Keratinocyte (primary cell): ENCODE measurements around the gene NCKAP1. TPM values are rescaled to one million over a fixed set of nuclear protein-coding genes. Genes with fewer than 3 reads are reported as not detected.

Experiments
- DNase-seq: peaks from one replicate; pipeline ENCODE4 v3.0.0-alpha.2; 2011; ENCODE audit warnings: low read depth, missing footprints, low spot score
- FAIRE-seq: peaks from 2 replicates; lab custom pipeline; 2011; peaks lifted over from hg19 to GRCh38; lab: Jason Lieb, UNC
- H2AFZ ChIP-seq: 2 replicates; pipeline ENCODE4 v1.6.0; 2012; ENCODE audit warnings: low read length, control low read depth, inconsistent platforms; ENCODE audit not compliant: control insufficient read depth
- H3K27ac ChIP-seq: 2 replicates; pipeline ENCODE4 v1.5.1; 2011; ENCODE audit warnings: low read length; ENCODE audit not compliant: control insufficient read depth, insufficient read depth
- H3K27me3 ChIP-seq: 3 replicates; pipeline ENCODE4 v1.6.0; 2011; ENCODE audit warnings: low read length; ENCODE audit not compliant: control insufficient read depth, insufficient read depth; ENCODE audit errors: extremely low read depth
- H3K36me3 ChIP-seq, 2 experiments: 2 replicates in 1 of 2; 3 replicates in 1 of 2; pipeline ENCODE4 v1.5.1; 2011; ENCODE audit warnings: low read length in 2 of 2, mild to moderate bottlenecking in 1 of 2; ENCODE audit not compliant: control insufficient read depth in 2 of 2, insufficient read depth in 2 of 2; ENCODE audit errors: extremely low read depth in 1 of 2
- H3K4me1 ChIP-seq: 3 replicates; pipeline ENCODE4 v1.5.1; 2011; ENCODE audit warnings: low read length; ENCODE audit not compliant: control insufficient read depth, insufficient read depth; ENCODE audit errors: extremely low read depth
- H3K4me2 ChIP-seq: 3 replicates; pipeline ENCODE4 v1.6.0; 2011; ENCODE audit warnings: low read depth, low read length; ENCODE audit not compliant: control insufficient read depth, insufficient read depth; ENCODE audit errors: extremely low read depth
- H3K4me3 ChIP-seq, 3 experiments: fragments of 200-600 bp in 1 of 3; sonication (generic) in 1 of 3; 2 replicates in 2 of 3; 3 replicates in 1 of 3; pipeline ENCODE4 v1.5.1; 2011 to 2016; ENCODE audit warnings: low read length in 3 of 3, mild to moderate bottlenecking in 3 of 3, control low read depth in 2 of 3, inconsistent platforms in 1 of 3, low read depth in 1 of 3, mixed read lengths in 1 of 3, mixed run types in 1 of 3, moderate library complexity in 1 of 3; ENCODE audit not compliant: control insufficient read depth in 2 of 3, insufficient read depth in 2 of 3; ENCODE audit errors: extremely low read depth in 1 of 3
- H3K79me2 ChIP-seq: 2 replicates; pipeline ENCODE4 v1.6.0; 2012; ENCODE audit warnings: low read length; ENCODE audit not compliant: control insufficient read depth, insufficient read depth
- H3K9ac ChIP-seq: 3 replicates; pipeline ENCODE4 v1.6.0; 2011; ENCODE audit warnings: low read length; ENCODE audit not compliant: control insufficient read depth, insufficient read depth; ENCODE audit errors: extremely low read depth
- H3K9me1 ChIP-seq: 3 replicates; pipeline ENCODE4 v1.6.0; 2011; ENCODE audit warnings: low read length; ENCODE audit not compliant: control insufficient read depth, insufficient read depth; ENCODE audit errors: extremely low read depth
- H3K9me3 ChIP-seq: 2 replicates; pipeline ENCODE4 v1.5.1; 2012; ENCODE audit warnings: low read depth, low read length; ENCODE audit not compliant: control insufficient read depth
- H4K20me1 ChIP-seq: 3 replicates; pipeline ENCODE4 v1.6.0; 2011; ENCODE audit warnings: low read length; ENCODE audit not compliant: control insufficient read depth, insufficient read depth; ENCODE audit errors: extremely low read depth
- CTCF ChIP-seq, 3 experiments: IDR thresholded peaks in 1 of 3; conservative IDR thresholded peaks in 1 of 3; optimal IDR thresholded peaks in 1 of 3; 2 replicates in 2 of 3; 3 replicates in 1 of 3; pipeline versions ENCODE3 to v1.5.1; 2011; ENCODE audit warnings: low read length in 3 of 3, mild to moderate bottlenecking in 3 of 3, moderate library complexity in 2 of 3, control low read depth in 1 of 3, inconsistent platforms in 1 of 3; ENCODE audit not compliant: insufficient read depth in 2 of 3; ENCODE audit errors: extremely low read depth in 1 of 3
- EZH2 ChIP-seq: IDR thresholded peaks from one replicate; pipeline ENCODE4 v1.6.1; 2012; ENCODE audit warnings: inconsistent platforms, mild to moderate bottlenecking, low read length, moderate library complexity
- dilution Hi-C: fragments of 300-500 bp; cut with MboI; formaldehyde crosslinking; loops from one replicate; pipeline ENCODE4 v1.7.0; 2020; ENCODE audit warnings: low sequenced_read_pairs; ENCODE audit not compliant: extremely low pct_ligation_motif_present
- polyA plus RNA-seq, 5 experiments: library from polyadenylated mRNA; depleted of rRNA in 3 of 5; stranded (reverse) in 3 of 5; stranded (forward) in 1 of 5; unstranded in 1 of 5; fragments of >200 nt; gene quantifications; 1 replicate in 1 of 5; 2 replicates in 3 of 5; 3 replicates in 1 of 5; pipeline versions ENCODE4 v1.2.1 to v1.2.3, GENCODE V29; 2011 to 2012; ENCODE audit warnings: missing spikeins in 2 of 5, low read depth in 1 of 5, low replicate concordance in 1 of 5

The NCKAP1 gene
- polyA plus RNA-seq, 1 donor (not counting 4 experiments of a cell fraction or from before 2014, with no cell fraction given) = 207 TPM

GRCh38 chr2:183078464-183079138, 40.3 kb upstream of the NCKAP1 start, which contains the start of gene DUSP19:
TSS of gene DUSP19 (plus strand) at chr2:183078747. CDS start at chr2:183078934, 187 bp downstream.
- FAIRE-seq (peak; percentile 98), DNase-seq (peak; percentile 82)
- Histone ChIP-seq H3K27ac (peak within 1 kb of the TSS; percentile 63), H3K9ac (peak within 1 kb of the TSS; percentile 69), H3K27me3 (no peaks in the 10 kb centered on the region), H3K4me3 (peak within 1 kb of the TSS; percentile 49 to 88 (median 76)), H3K9me1 (no peaks in the 10 kb centered on the region), H3K4me1 (peaks cover 3% of the 10 kb centered on the region), H4K20me1 (no peaks in the 10 kb centered on the region), H3K9me3 (no peaks in the 10 kb centered on the region), H2AFZ (peak within 1 kb of the TSS; percentile 99), H3K4me2 (peak within 1 kb of the TSS; percentile 86), H3K36me3 (no peaks in the 10 kb centered on the region), H3K79me2 (no peaks in the 10 kb centered on the region)
- TF ChIP-seq EZH2 = no peak
- dilution Hi-C loops = no loop called here

GRCh38 chr2:183078163-183078463, 39.9 kb upstream of the NCKAP1 start:
- H3K4me2 ChIP-seq = peak overlapping the region; percentile 86
- no peaks in the 10 kb centered on the region for H3K9me1 ChIP-seq
- peak overlapping the region; percentile 49 to 88 (median 76) for H3K4me3 ChIP-seq
- dilution Hi-C loops = no loop called here
- peak overlapping the region; percentile 63 for H3K27ac ChIP-seq
- DNase-seq (no peak), FAIRE-seq (no peak)
- peaks cover 3% of the 10 kb centered on the region for H3K4me1 ChIP-seq
- no peaks in the 10 kb centered on the region for H4K20me1 ChIP-seq
- no peaks in the 10 kb centered on the region for H3K27me3 ChIP-seq
- no peaks in the 10 kb centered on the region for H3K36me3 ChIP-seq
- peak overlapping the region; percentile 99 for H2AFZ ChIP-seq
- H3K79me2 ChIP-seq = no peaks in the 10 kb centered on the region
- H3K9me3 ChIP-seq = no peaks in the 10 kb centered on the region
- peak overlapping the region; percentile 69 for H3K9ac ChIP-seq
- TF ChIP-seq EZH2 (no peak), CTCF (optimal IDR thresholded peaks at IDR 0.05 in 1 of 3, IDR thresholded peaks at IDR 0.05 in 1 of 3, conservative IDR thresholded peaks at IDR 0.05 in 1 of 3; ENCODE audit: extremely low read depth in 1 of 3, insufficient read depth in 2 of 3, low read length in 3 of 3) (no peak)
